Neural progenitor cell (in vitro differentiated cells): ENCODE measurements around the gene ANKRD42.

Experiments
- CTCF ChIP-seq: fragments of 200-600 bp; sonication (generic); IDR thresholded peaks from 2 replicates; pipeline ENCODE4 v1.5.1; 2017; ENCODE audit warnings: antibody characterized with exemption, mild to moderate bottlenecking
- EZH2 ChIP-seq: fragments of 200-600 bp; sonication (generic); IDR thresholded peaks from 2 replicates; pipeline ENCODE4 v1.6.1; 2017; ENCODE audit warnings: antibody characterized with exemption, mild to moderate bottlenecking, moderate library complexity
- EZH2phosphoT487 ChIP-seq: fragments of 200-600 bp; sonication (generic); IDR thresholded peaks from 2 replicates; pipeline ENCODE4 v1.6.1; 2017; ENCODE audit warnings: antibody characterized with exemption

- TF ChIP-seq CTCF (no peak), EZH2 (no peak), EZH2phosphoT487 (no peak)
Measured at GRCh38 chr11:83278351-83278750, 84.8 kb downstream of the ANKRD42 start.
